ENCODE data around the gene C16orf90. TPM values are rescaled to one million over a fixed set of nuclear protein-coding genes. Genes with fewer than 3 reads are reported as not detected.

C16orf90 gene
- total RNA-seq, result not detected in 2 replicates

GRCh38 chr16:3495176-3495575 lies at the start of gene C16orf90:
TSS of gene C16orf90 (minus strand) at chr16:3495489. CDS start at chr16:3495421, 68 bp downstream.

Other genes with a start within 250 kb of the C16orf90 start
- gene MEFV, start 238.9 kb downstream of the C16orf90 start, total RNA-seq, result not detected in 2 replicates
- gene ZNF263, start 212.0 kb downstream of the C16orf90 start, total RNA-seq, result 34.6 and 49.3 TPM in 2 replicates
- gene TIGD7, start 190.1 kb downstream of the C16orf90 start, total RNA-seq, result 2.5 and 8.1 TPM in 2 replicates
- gene ZNF75A, start 190.0 kb downstream of the C16orf90 start, total RNA-seq, result 8.1 and 26.1 TPM in 2 replicates
- not detected in 2 replicates for gene OR2C1, start 139.6 kb downstream of the C16orf90 start, total RNA-seq
- gene ZSCAN32, start 94.5 kb downstream of the C16orf90 start, total RNA-seq, result 7.5 and 17.1 TPM in 2 replicates
- gene ZNF174, start 94.3 kb downstream of the C16orf90 start, total RNA-seq, result 7.1 and 12.5 TPM in 2 replicates
- 1.5 and 1.9 TPM in 2 replicates for gene ZNF597, start 52.0 kb downstream of the C16orf90 start, total RNA-seq
- 17.1 and 37.0 TPM in 2 replicates for gene NAA60, start 51.8 kb downstream of the C16orf90 start, total RNA-seq
- gene CLUAP1, start 5.5 kb upstream of the C16orf90 start, total RNA-seq, result 12.3 and 27.1 TPM in 2 replicates
- gene NLRC3, start 81.9 kb upstream of the C16orf90 start, total RNA-seq, result 0.08 TPM in 1 of 2 replicates, not detected in the other
- gene SLX4, start 116.1 kb upstream of the C16orf90 start, total RNA-seq, result 3.5 and 3.9 TPM in 2 replicates
- gene DNASE1, start 159.2 kb upstream of the C16orf90 start, total RNA-seq, result 2.1 and 15.8 TPM in 2 replicates
- 76.5 and 82.3 TPM in 2 replicates for gene TRAP1, start 222.0 kb upstream of the C16orf90 start, total RNA-seq